Glomerular endothelial cell (primary cell): ENCODE measurements around the gene FBXL15. TPM values are rescaled to one million over a fixed set of nuclear protein-coding genes. Genes with fewer than 3 reads are reported as not detected.

Experiments used
- DNase-seq: peaks from one replicate; pipeline ENCODE4 v3.0.0-alpha.2; 2011; ENCODE audit warnings: low read depth, low spot score; ENCODE audit errors: extremely low read depth
- total RNA-seq: library from RNA; depleted of rRNA; stranded (reverse); fragments of >200 nt; gene quantifications from 2 replicates; pipeline ENCODE4 v1.2.3, GENCODE V29; 2015

The FBXL15 gene
- total RNA-seq, 1 donor from 2014 or later = 11.5 TPM

- DNase-seq = no peak
Observed at GRCh38 chr10:102409604-102410428, 10.8 kb upstream of the FBXL15 start.

GRCh38 chr10:102410429-102411073 is 10.1 kb upstream of the FBXL15 start:
- no peak for DNase-seq

GRCh38 chr10:102411341-102412255 is 9.0 kb upstream of the FBXL15 start:
- DNase-seq = no peak

- DNase-seq = no peak
Observed at GRCh38 chr10:102412293-102412692, 8.3 kb upstream of the FBXL15 start.

- DNase-seq = no peak
Observed at GRCh38 chr10:102413053-102413705, 7.5 kb upstream of the FBXL15 start.

GRCh38 chr10:102413806-102414561 is 6.7 kb upstream of the FBXL15 start:
- DNase-seq = no peak

GRCh38 chr10:102414749-102415148 is 5.9 kb upstream of the FBXL15 start:
- DNase-seq = no peak

GRCh38 chr10:102416283-102416682 is 4.4 kb upstream of the FBXL15 start:
- DNase-seq = no peak

GRCh38 chr10:102416695-102417094 is 3.9 kb upstream of the FBXL15 start:
- no peak for DNase-seq

GRCh38 chr10:102418622-102419268 is 1.9 kb upstream of the FBXL15 start, which contains the start of gene PSD:
PSD (minus strand) TSS chr10:102418785; CDS start chr10:102417038, 1,747 bp downstream.
- DNase-seq = no peak

- no peak for DNase-seq
Observed at GRCh38 chr10:102419269-102420180, 1.1 kb upstream of the FBXL15 start.

GRCh38 chr10:102420181-102420713 is 389 bp upstream of the FBXL15 start:
- DNase-seq = no peak

GRCh38 chr10:102421507-102421756 is 796 bp downstream of the FBXL15 start:
- DNase-seq = no peak

GRCh38 chr10:102421757-102422512 is 1.3 kb downstream of the FBXL15 start:
- DNase-seq = no peak

- DNase-seq = no peak
Observed at GRCh38 chr10:102422545-102423129, 2.0 kb downstream of the FBXL15 start.

GRCh38 chr10:102423372-102423968 is 2.8 kb downstream of the FBXL15 start:
- DNase-seq = no peak

- DNase-seq = no peak
Observed at GRCh38 chr10:102424145-102424544, 3.5 kb downstream of the FBXL15 start.
